Muscle layer of duodenum (tissue), 2 donors: ENCODE results near the gene ENKUR.
A peak's percentile ranks its signal among the peaks of the same experiment; 100 is the strongest.
"Not testable (repeated sequence)": the region's sequence is repeated elsewhere in the genome, so short reads cannot be mapped to it uniquely, and the experiment has no call there.

ENCODE experiments used
- H3K27ac ChIP-seq: one replicate; pipeline ENCODE4 v1.7.0; 2013; ENCODE audit warnings: mild to moderate bottlenecking, low read length
- H3K27me3 ChIP-seq: one replicate; pipeline ENCODE4 v1.7.0; 2013; ENCODE audit warnings: low read depth, mild to moderate bottlenecking, control low read depth, low read length
- H3K36me3 ChIP-seq, 2 donors: one replicate each; pipeline ENCODE4 v1.7.0; 2013; ENCODE audit warnings: low read length in 2 of 2, control low read depth in 1 of 2, mild to moderate bottlenecking in 1 of 2; ENCODE audit not compliant: insufficient read depth in 2 of 2, control insufficient read depth in 1 of 2
- H3K4me1 ChIP-seq, 2 donors: one replicate each; pipeline ENCODE4 v1.7.0; 2013; ENCODE audit warnings: low read length in 2 of 2, mild to moderate bottlenecking in 2 of 2, control low read depth in 1 of 2, moderate library complexity in 1 of 2; ENCODE audit not compliant: insufficient read depth in 2 of 2, control insufficient read depth in 1 of 2
- H3K4me3 ChIP-seq, 2 donors: one replicate each; pipeline ENCODE4 v1.7.0; 2013; ENCODE audit warnings: low read length in 2 of 2, low read depth in 1 of 2, mild to moderate bottlenecking in 1 of 2
- H3K9me3 ChIP-seq, 2 donors: one replicate each; pipeline ENCODE4 v1.7.0; 2013; ENCODE audit warnings: low read length in 2 of 2, control low read depth in 1 of 2, mild to moderate bottlenecking in 1 of 2; ENCODE audit not compliant: control insufficient read depth in 1 of 2
- donor health status: healthy.

The ENKUR gene

GRCh38 chr10:25023278-25023677 is 7.3 kb upstream of the ENKUR start:
- Histone ChIP-seq H3K9me3 (no peaks in the 10 kb centered on the region), H3K27ac (no peak overlapping the region), H3K27me3 (no peaks in the 10 kb centered on the region), H3K4me3 (no peak overlapping the region), H3K36me3 (no peaks in the 10 kb centered on the region), H3K4me1 (no peaks in the 10 kb centered on the region)

- Histone ChIP-seq H3K4me1 (peaks cover 0 to 5% of the 10 kb centered on the region in 2 donors), H3K4me3 (no peak overlapping the region), H3K27ac (no peak overlapping the region), H3K9me3 (no peaks in the 10 kb centered on the region), H3K27me3 (no peaks in the 10 kb centered on the region), H3K36me3 (no peaks in the 10 kb centered on the region)
Observed at GRCh38 chr10:25018703-25019102, 2.7 kb upstream of the ENKUR start.

GRCh38 chr10:25017661-25018060 is 1.7 kb upstream of the ENKUR start:
- peaks cover 0 to 5% of the 10 kb centered on the region in 2 donors for H3K4me1 ChIP-seq
- H3K9me3 ChIP-seq: no peaks in the 10 kb centered on the region
- H3K27ac ChIP-seq: peak overlapping the region; percentile 96
- H3K4me3 ChIP-seq: peak overlapping the region; percentile 68 to 86
- no peaks in the 10 kb centered on the region for H3K27me3 ChIP-seq
- H3K36me3 ChIP-seq: no peaks in the 10 kb centered on the region

- Histone ChIP-seq H3K27ac (peak overlapping the region; percentile 96), H3K36me3 (no peaks in the 10 kb centered on the region), H3K4me1 (peaks cover 0 to 5% of the 10 kb centered on the region in 2 donors), H3K4me3 (peak overlapping the region; percentile 68 to 86), H3K27me3 (no peaks in the 10 kb centered on the region), H3K9me3 (no peaks in the 10 kb centered on the region)
Observed at GRCh38 chr10:25017154-25017590, 1.2 kb upstream of the ENKUR start.

GRCh38 chr10:25016376-25017153 is 607 bp upstream of the ENKUR start, which contains the start of gene THNSL1:
THNSL1 (plus strand) TSS chr10:25016612; CDS start chr10:25023224, 6,612 bp downstream.
- H3K36me3 ChIP-seq: no peaks in the 10 kb centered on the region
- H3K27ac ChIP-seq: peak within 1 kb of the TSS; percentile 96
- H3K27me3 ChIP-seq: no peaks in the 10 kb centered on the region
- H3K4me1 ChIP-seq: peaks cover 0 to 5% of the 10 kb centered on the region in 2 donors
- peak within 1 kb of the TSS; percentile 68 to 86 for H3K4me3 ChIP-seq
- H3K9me3 ChIP-seq: no peaks in the 10 kb centered on the region

- H3K27me3 ChIP-seq: no peaks in the 10 kb centered on the region
- H3K27ac ChIP-seq: no peak overlapping the region
- H3K36me3 ChIP-seq: no peaks in the 10 kb centered on the region
- H3K9me3 ChIP-seq: no peaks in the 10 kb centered on the region
- H3K4me1 ChIP-seq: peaks cover 0 to 5% of the 10 kb centered on the region in 2 donors
- no peak overlapping the region for H3K4me3 ChIP-seq
Observed at GRCh38 chr10:25014579-25014978, 1.4 kb downstream of the ENKUR start.

- H3K27me3 ChIP-seq, H3K9me3 ChIP-seq, H3K4me1 ChIP-seq, H3K36me3 ChIP-seq, H3K27ac ChIP-seq, H3K4me3 ChIP-seq: not testable (repeated sequence)
Observed at GRCh38 chr10:25011591-25011990, 4.4 kb downstream of the ENKUR start.

GRCh38 chr10:24998044-24998443 is 17.9 kb downstream of the ENKUR start:
- Histone ChIP-seq H3K27me3 (no peaks in the 10 kb centered on the region), H3K36me3 (no peaks in the 10 kb centered on the region), H3K4me1 (no peaks in the 10 kb centered on the region), H3K27ac (no peak overlapping the region), H3K4me3 (no peak overlapping the region), H3K9me3 (no peaks in the 10 kb centered on the region)

- no peak overlapping the region for H3K4me3 ChIP-seq
Observed at GRCh38 chr10:24995072-24995471, 20.9 kb downstream of the ENKUR start.

GRCh38 chr10:24993237-24993958 is 22.6 kb downstream of the ENKUR start:
- no peak overlapping the region for H3K27ac ChIP-seq

More at GRCh38 chr10:24995072-24995471, 20.9 kb downstream of the ENKUR start:
- Histone ChIP-seq H3K27ac (no peak overlapping the region), H3K9me3 (no peaks in the 10 kb centered on the region), H3K27me3 (no peaks in the 10 kb centered on the region), H3K36me3 (no peaks in the 10 kb centered on the region), H3K4me1 (no peaks in the 10 kb centered on the region)

GRCh38 chr10:24992512-24993133 is 23.3 kb downstream of the ENKUR start:
- Histone ChIP-seq H3K4me3 (no peak overlapping the region), H3K27ac (no peak overlapping the region), H3K27me3 (no peaks in the 10 kb centered on the region), H3K4me1 (no peaks in the 10 kb centered on the region), H3K36me3 (no peaks in the 10 kb centered on the region), H3K9me3 (no peaks in the 10 kb centered on the region)

More at GRCh38 chr10:24993237-24993958, 22.6 kb downstream of the ENKUR start:
- H3K27me3 ChIP-seq: no peaks in the 10 kb centered on the region
- H3K36me3 ChIP-seq: no peaks in the 10 kb centered on the region
- no peaks in the 10 kb centered on the region for H3K9me3 ChIP-seq
- H3K4me3 ChIP-seq: no peak overlapping the region
- no peaks in the 10 kb centered on the region for H3K4me1 ChIP-seq
